ENCODE measurements around the gene TRIM72. TPM values are rescaled to one million over a fixed set of nuclear protein-coding genes. Genes with fewer than 3 reads are reported as not detected.

The TRIM72 gene
- total RNA-seq, 4 donors from 2014 or later = 0.14 TPM; not detected in 3

DNA sequence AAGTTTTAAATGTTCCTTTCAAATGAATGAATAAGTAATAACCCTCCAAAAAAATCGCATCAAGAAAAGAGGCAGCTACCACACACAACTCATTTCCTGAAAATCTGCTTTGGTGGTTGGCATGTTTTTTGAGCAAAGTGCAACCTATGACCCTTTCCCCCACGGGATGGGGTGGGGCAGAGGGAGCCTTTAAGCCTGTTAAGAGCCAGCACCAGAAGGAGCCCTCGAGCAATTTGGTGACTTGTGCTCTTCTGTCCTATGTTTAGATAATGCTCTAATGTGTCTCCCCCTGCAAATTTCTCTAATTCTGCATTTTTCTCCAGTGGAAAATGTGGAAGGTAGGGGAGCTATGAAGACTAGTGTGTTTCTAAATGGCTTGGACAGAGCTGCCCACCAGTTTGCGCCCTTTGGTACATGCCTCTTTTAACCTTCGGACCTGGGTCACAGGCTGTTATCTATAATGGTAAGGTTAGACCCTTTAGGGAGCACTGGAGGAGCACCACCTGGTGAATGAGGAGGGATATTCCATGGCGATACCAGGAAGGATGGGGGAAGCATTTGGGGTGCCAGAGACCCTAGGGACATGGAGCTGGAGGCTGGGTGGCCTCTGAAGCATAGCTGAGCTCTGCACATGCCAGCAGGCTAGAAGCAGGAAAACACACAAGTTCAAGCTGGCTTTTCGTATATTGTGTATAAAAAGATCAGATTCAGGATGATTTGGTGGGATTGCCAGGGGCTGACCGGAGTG lies 12.9 kb upstream of the TRIM72 start:
- peak overlapping the region; percentile 80 to 90 (median 87) for H3K27ac ChIP-seq
- no peak for DNase-seq
- H3K36me3 ChIP-seq = peaks cover 0 to under 1% (median 0%) of the 10 kb centered on the region in 4 donors
- no peak for TF ChIP-seq POLR2AphosphoS5 (IDR thresholded peaks at IDR 0.05)
- TF ChIP-seq, protein P1, sequence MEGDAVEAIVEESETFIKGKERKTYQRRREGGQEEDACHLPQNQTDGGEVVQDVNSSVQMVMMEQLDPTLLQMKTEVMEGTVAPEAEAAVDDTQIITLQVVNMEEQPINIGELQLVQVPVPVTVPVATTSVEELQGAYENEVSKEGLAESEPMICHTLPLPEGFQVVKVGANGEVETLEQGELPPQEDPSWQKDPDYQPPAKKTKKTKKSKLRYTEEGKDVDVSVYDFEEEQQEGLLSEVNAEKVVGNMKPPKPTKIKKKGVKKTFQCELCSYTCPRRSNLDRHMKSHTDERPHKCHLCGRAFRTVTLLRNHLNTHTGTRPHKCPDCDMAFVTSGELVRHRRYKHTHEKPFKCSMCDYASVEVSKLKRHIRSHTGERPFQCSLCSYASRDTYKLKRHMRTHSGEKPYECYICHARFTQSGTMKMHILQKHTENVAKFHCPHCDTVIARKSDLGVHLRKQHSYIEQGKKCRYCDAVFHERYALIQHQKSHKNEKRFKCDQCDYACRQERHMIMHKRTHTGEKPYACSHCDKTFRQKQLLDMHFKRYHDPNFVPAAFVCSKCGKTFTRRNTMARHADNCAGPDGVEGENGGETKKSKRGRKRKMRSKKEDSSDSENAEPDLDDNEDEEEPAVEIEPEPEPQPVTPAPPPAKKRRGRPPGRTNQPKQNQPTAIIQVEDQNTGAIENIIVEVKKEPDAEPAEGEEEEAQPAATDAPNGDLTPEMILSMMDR (IDR thresholded peaks at IDR 0.05) = peak in 1 of 5 experiments; percentile 15
- H3K4me3 ChIP-seq = peak overlapping the region in 3 of 4 donors; percentile 56 to 66 (median 62)
- H3K9me3 ChIP-seq = no peaks in the 10 kb centered on the region
- WGBS, 2 donors (ENCODE audit: low coverage in 1 of 2) = 14 to 46% methylated on average over 3 to 8 of the region's 8 CpGs
- no peaks in the 10 kb centered on the region for H3K27me3 ChIP-seq
- peaks cover 15 to 33% (median 22%) of the 10 kb centered on the region in 4 donors for H3K4me1 ChIP-seq
- intact Hi-C loops (cut with DNase I; ENCODE audit: low total_unique reads) (no loop called here), in situ Hi-C loops (cut with MboI; ENCODE audit: low pct_ligation_motif_present in 1 of 4, low pct_unique_long_range_greater_than_20kb in 1 of 4, low sequenced_read_pairs in 3 of 4) (no loop called here)

DNA sequence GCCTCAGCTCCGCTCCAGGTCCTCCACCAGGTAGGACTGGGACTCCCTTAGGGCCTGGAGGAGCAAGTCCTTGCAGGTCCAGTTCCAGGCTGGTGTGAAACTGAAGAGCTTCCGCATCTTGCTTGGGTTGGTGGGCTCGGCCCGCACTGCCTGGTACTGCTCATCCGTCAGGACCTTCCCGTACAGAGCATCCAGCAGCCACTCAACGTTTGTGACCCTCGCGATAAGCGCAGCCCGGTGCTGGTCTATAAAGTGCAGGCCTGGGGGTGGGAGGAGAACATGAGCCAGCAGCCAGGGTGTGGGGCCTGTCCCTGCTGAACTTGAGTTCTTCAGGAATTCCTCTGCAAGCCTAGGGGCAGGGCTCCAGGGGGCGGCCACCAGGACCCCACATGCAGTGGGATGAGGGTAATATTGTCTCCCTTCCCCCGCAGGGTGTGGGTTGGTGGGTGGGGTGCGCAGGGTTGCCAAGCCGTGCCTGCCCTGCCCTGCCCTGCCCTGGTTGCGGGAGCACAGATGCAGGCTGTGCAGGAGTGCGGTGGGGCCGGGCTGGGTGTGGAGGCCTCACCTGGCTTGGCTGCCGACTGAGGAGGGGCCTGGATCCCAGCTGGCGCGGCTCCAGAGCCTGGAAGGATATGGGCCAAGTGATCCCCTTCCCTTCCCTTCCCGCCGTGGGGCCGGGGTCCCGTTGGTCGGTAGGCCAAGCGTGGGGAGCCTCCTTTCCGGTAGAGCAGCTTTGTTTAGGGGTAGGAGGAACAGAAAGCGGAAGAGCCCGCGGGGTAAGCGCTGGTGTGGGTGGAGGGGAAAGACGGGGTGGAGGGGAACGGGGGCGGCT lies 12.1 kb upstream of the TRIM72 start:
- Histone ChIP-seq H3K9me3 (no peaks in the 10 kb centered on the region), H3K27me3 (no peaks in the 10 kb centered on the region), H3K36me3 (no peaks in the 10 kb centered on the region), H3K4me3 (peak overlapping the region; percentile 56 to 75 (median 64)), H3K4me1 (peaks cover 15 to 33% (median 22%) of the 10 kb centered on the region in 4 donors), H3K27ac (peak overlapping the region; percentile 80 to 90 (median 87))
- WGBS, 2 donors (ENCODE audit: low coverage in 1 of 2) = 5% methylated on average over 19 of the region's 35 CpGs; no CpG with 5 or more reads in 1 of the 2 donors
- peak; percentile 85 for DNase-seq
- intact Hi-C loops (cut with DNase I; ENCODE audit: low total_unique reads) = no loop called here
- in situ Hi-C loops (cut with MboI; ENCODE audit: low pct_ligation_motif_present in 1 of 4, low pct_unique_long_range_greater_than_20kb in 1 of 4, low sequenced_read_pairs in 3 of 4) = no loop called here
- TF ChIP-seq POLR2A (IDR thresholded peaks at IDR 0.05) = peak; percentile 36
- no peak for TF ChIP-seq EP300 (IDR thresholded peaks at IDR 0.05; ENCODE audit: low read depth)
- peak in 2 of 3 donors; percentile 54 to 62 for TF ChIP-seq POLR2AphosphoS5 (IDR thresholded peaks at IDR 0.05)
- TF ChIP-seq, protein P1 (IDR thresholded peaks at IDR 0.05) = no peak

DNA sequence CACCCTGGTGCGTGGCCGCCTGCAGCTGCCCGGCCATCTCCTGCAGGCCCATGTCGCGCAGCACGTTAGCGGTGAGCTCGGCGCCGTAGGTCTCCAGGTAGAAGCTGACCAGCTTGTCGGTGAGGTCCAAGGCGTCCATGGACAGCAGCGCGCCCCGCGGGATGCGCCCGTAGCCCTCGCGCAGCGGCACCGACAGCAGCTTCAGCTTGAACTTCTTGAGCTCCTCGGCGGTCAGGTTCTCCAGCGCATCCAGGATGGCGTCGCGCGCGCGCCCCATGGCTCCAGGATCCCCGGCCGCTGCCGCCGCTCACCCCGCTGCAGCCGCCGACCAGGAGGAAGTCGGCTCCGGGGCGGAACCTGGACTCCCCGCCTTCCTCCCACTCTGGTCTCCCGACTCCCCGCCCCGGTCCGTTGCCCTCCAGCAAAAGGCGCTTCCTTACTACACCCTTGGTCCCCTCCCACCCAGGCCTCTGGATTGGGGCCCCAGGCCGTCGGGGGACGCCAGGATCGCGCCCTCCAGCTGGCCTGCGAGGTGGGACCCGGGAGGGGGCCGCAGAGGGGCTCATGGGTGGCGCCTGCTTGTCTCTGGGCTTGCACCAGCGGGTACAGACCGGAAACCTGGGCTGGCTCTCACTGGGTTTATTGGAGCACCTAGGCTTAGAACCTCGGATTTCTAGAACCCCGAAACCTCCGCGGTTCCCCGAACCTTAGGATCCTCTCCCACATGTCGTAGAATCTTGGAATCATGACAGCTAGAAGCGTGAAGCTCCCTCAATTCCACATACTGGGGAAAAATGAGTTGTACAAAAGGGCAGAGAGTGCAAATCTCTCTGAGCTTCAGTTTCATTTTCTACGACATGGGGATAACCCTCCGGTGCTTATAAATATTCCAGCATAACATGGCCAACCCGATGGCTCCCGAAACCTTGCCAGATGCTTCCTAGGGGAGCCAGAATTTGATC lies 11.2 kb upstream of the TRIM72 start, which contains the start of gene PYCARD:
Gene PYCARD, minus strand, starts transcription at position 347 of the 962 bp plus-strand sequence. Its CDS starts 70 bp downstream, at position 277.
- Histone ChIP-seq H3K4me1 (peaks cover 15 to 33% (median 22%) of the 10 kb centered on the region in 4 donors), H3K9me3 (no peaks in the 10 kb centered on the region), H3K36me3 (no peaks in the 10 kb centered on the region), H3K27me3 (no peaks in the 10 kb centered on the region), H3K4me3 (peak within 1 kb of the TSS; percentile 56 to 75 (median 64)), H3K27ac (peak within 1 kb of the TSS; percentile 80 to 90 (median 87))
- intact Hi-C loops (cut with DNase I; ENCODE audit: low total_unique reads) (no loop called here), in situ Hi-C loops (cut with MboI; ENCODE audit: low pct_ligation_motif_present in 1 of 4, low pct_unique_long_range_greater_than_20kb in 1 of 4, low sequenced_read_pairs in 3 of 4) (no loop called here)
- peak; percentile 82 for DNase-seq
- TF ChIP-seq POLR2A (IDR thresholded peaks at IDR 0.05) (peak; percentile 56), EP300 (IDR thresholded peaks at IDR 0.05; ENCODE audit: low read depth) (no peak), POLR2AphosphoS5 (IDR thresholded peaks at IDR 0.05) (peak; percentile 25 to 63 (median 60))
- TF ChIP-seq, protein P1 (IDR thresholded peaks at IDR 0.05) = no peak
- WGBS, 2 donors (ENCODE audit: low coverage in 1 of 2) = 4 to 19% methylated on average over 6 to 66 of the region's 69 CpGs

All from transverse colon (tissue), 4 donors.